ENCODE data around the gene AUTS2. TPM values are rescaled to one million over a fixed set of nuclear protein-coding genes. Genes with fewer than 3 reads are reported as not detected.

AUTS2 gene
- total and polyA plus RNA-seq, 2 donors (not counting 1 experiment from before 2014, with no cell fraction given) = 0.60 to 9.1 TPM

DNA sequence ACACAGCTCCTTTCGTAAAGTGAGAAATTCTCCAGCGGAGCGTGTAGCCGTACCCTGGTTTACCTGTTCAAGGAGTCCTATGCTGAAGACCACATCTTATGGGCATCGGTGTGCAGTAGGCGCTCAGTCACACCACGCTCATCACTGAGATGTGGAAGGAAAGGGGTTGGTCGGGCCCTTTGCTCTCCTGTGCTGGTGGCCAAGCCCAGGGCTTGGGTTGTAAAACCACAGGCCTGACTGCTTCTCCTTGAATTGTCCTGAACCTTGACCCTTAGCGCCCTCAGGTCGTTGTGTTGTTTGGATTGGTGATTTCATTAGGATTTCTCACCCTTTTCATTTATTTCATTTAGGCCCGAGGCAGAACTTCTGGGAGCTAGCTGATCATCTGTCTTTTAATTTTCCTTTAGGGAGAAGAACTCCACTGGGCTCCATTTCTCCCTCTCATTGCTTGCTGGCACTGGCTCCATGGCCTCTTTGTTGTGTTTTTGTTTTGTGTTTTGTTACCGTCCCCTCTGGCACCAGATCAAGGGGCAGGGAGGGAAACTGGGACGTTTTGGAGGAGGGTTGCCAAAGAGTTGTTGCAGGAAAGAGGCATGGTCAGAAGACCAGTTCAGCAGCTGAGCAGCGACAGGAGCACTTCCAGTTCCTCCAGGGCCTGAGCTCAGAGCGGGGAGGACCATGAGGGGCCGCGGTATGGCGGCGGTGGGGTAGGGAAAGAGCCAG lies 1022.2 kb downstream of the AUTS2 start:
- no peak overlapping the region for H3K4me2 ChIP-seq (ENCODE audit: extremely low read depth, insufficient read depth, low read length)
- DNase-seq (ENCODE audit: low read depth in 2 of 2) = no peak
- H3K27me3 ChIP-seq (ENCODE audit: control insufficient read depth, insufficient read depth, low read length) = no peaks in the 10 kb centered on the region
- no peaks in the 10 kb centered on the region for H4K20me1 ChIP-seq (ENCODE audit: control insufficient read depth, extremely low read depth, insufficient read depth, low read length)
- no peak overlapping the region for H3K9ac ChIP-seq (ENCODE audit: insufficient read depth, low read length)
- no peak for TF ChIP-seq EZH2 (IDR thresholded peaks at IDR 0.05; ENCODE audit: low read length, missing control alignments)
- TF ChIP-seq, protein P1, sequence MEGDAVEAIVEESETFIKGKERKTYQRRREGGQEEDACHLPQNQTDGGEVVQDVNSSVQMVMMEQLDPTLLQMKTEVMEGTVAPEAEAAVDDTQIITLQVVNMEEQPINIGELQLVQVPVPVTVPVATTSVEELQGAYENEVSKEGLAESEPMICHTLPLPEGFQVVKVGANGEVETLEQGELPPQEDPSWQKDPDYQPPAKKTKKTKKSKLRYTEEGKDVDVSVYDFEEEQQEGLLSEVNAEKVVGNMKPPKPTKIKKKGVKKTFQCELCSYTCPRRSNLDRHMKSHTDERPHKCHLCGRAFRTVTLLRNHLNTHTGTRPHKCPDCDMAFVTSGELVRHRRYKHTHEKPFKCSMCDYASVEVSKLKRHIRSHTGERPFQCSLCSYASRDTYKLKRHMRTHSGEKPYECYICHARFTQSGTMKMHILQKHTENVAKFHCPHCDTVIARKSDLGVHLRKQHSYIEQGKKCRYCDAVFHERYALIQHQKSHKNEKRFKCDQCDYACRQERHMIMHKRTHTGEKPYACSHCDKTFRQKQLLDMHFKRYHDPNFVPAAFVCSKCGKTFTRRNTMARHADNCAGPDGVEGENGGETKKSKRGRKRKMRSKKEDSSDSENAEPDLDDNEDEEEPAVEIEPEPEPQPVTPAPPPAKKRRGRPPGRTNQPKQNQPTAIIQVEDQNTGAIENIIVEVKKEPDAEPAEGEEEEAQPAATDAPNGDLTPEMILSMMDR (conservative IDR thresholded peaks at IDR 0.05 in 1 of 2, IDR thresholded peaks at IDR 0.05 in 1 of 2; ENCODE audit: low read depth in 1 of 2, low read length in 2 of 2) = no peak
- no peak overlapping the region for H3K4me3 ChIP-seq (replicated peaks in 1 of 4; ENCODE audit: control extremely low read depth in 1 of 4, insufficient read depth in 1 of 4, low read depth in 3 of 4, low read length in 4 of 4)
- H2AFZ ChIP-seq (ENCODE audit: low read length) = no peak overlapping the region
- no peaks in the 10 kb centered on the region for H3K9me3 ChIP-seq (ENCODE audit: control insufficient read depth, insufficient read depth, low read depth, low read length)
- no peaks in the 10 kb centered on the region for H3K36me3 ChIP-seq (ENCODE audit: control insufficient read depth, insufficient read depth, low read length)
- no peak overlapping the region for H3K27ac ChIP-seq (ENCODE audit: insufficient read depth, low read length)
- H3K4me1 ChIP-seq (ENCODE audit: control insufficient read depth, extremely low read depth, insufficient read depth, low read length) = no peaks in the 10 kb centered on the region
- H3K79me2 ChIP-seq (ENCODE audit: control insufficient read depth, insufficient read depth, low read length) = no peaks in the 10 kb centered on the region

DNA sequence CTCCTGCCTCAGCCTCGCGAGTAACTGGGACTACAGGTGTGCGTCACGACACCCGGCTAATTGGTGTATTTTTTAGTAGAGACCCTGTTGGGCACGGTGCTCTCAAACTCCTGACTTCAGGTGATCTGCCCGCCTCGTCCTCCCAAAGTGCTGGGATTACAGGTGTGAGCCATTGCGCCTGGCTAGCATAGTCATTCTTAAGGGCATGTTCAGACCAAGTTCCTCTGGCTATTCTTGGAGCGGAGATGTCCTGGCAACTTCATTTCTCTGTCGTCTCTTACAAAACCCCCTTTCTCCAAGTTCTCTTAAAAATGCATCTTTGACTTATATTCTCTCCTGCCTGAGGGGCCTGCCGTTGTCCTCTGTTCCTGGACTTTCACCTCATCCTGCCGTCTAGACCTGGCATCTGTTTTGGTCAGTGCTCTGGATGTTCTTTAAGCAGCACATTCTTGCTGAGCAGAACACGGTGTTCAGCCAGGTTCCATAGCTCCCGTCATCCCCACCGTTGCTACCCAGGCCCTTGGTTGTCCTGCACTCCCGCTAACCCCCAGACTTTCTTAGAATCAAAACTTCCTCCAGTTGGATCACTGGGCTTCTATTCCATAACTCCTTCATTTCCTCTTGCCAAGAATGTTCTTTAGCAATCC lies 1023.8 kb downstream of the AUTS2 start:
- no peaks in the 10 kb centered on the region for H4K20me1 ChIP-seq (ENCODE audit: control insufficient read depth, extremely low read depth, insufficient read depth, low read length)
- DNase-seq (ENCODE audit: low read depth in 2 of 2) = no peak
- TF ChIP-seq, protein P1 (conservative IDR thresholded peaks at IDR 0.05 in 1 of 2, IDR thresholded peaks at IDR 0.05 in 1 of 2; ENCODE audit: low read depth in 1 of 2, low read length in 2 of 2) = no peak
- TF ChIP-seq EZH2 (IDR thresholded peaks at IDR 0.05; ENCODE audit: low read length, missing control alignments) = no peak
- no peak overlapping the region for H3K9ac ChIP-seq (ENCODE audit: insufficient read depth, low read length)
- H3K27ac ChIP-seq (ENCODE audit: insufficient read depth, low read length) = no peak overlapping the region
- no peaks in the 10 kb centered on the region for H3K4me1 ChIP-seq (ENCODE audit: control insufficient read depth, extremely low read depth, insufficient read depth, low read length)
- H3K36me3 ChIP-seq (ENCODE audit: control insufficient read depth, insufficient read depth, low read length) = no peaks in the 10 kb centered on the region
- no peaks in the 10 kb centered on the region for H3K79me2 ChIP-seq (ENCODE audit: control insufficient read depth, insufficient read depth, low read length)
- no peak overlapping the region for H2AFZ ChIP-seq (ENCODE audit: low read length)
- H3K4me3 ChIP-seq (replicated peaks in 1 of 4; ENCODE audit: control extremely low read depth in 1 of 4, insufficient read depth in 1 of 4, low read depth in 3 of 4, low read length in 4 of 4) = no peak overlapping the region
- no peaks in the 10 kb centered on the region for H3K27me3 ChIP-seq (ENCODE audit: control insufficient read depth, insufficient read depth, low read length)
- H3K9me3 ChIP-seq (ENCODE audit: control insufficient read depth, insufficient read depth, low read depth, low read length) = no peaks in the 10 kb centered on the region
- no peak overlapping the region for H3K4me2 ChIP-seq (ENCODE audit: extremely low read depth, insufficient read depth, low read length)

DNA sequence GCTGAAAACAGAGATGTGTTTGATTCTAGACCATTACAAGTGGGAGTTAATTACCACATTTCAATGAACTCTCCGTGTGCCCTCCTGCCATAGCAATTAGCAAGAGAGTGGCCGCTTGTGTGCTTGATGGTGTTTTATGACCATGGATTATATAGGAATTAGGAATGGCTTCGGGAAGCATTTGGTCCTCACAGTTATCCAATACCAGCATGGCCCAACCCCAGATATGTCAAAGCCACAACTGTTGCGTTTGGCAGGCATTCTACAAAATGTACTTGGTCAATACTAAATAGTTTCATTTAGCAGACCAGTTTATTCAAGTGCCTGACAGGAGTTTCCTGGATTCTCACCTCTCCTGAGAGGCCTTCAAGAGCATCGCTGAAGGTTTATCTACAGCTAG lies 1024.7 kb downstream of the AUTS2 start:
- Histone ChIP-seq H3K79me2 (ENCODE audit: control insufficient read depth, insufficient read depth, low read length) (no peaks in the 10 kb centered on the region), H3K27ac (ENCODE audit: insufficient read depth, low read length) (no peak overlapping the region), H3K27me3 (ENCODE audit: control insufficient read depth, insufficient read depth, low read length) (no peaks in the 10 kb centered on the region), H3K4me2 (ENCODE audit: extremely low read depth, insufficient read depth, low read length) (no peak overlapping the region), H3K36me3 (ENCODE audit: control insufficient read depth, insufficient read depth, low read length) (no peaks in the 10 kb centered on the region), H3K4me3 (replicated peaks in 1 of 4; ENCODE audit: control extremely low read depth in 1 of 4, insufficient read depth in 1 of 4, low read depth in 3 of 4, low read length in 4 of 4) (no peak overlapping the region), H2AFZ (ENCODE audit: low read length) (no peak overlapping the region), H4K20me1 (ENCODE audit: control insufficient read depth, extremely low read depth, insufficient read depth, low read length) (no peaks in the 10 kb centered on the region), H3K9ac (ENCODE audit: insufficient read depth, low read length) (no peak overlapping the region), H3K4me1 (ENCODE audit: control insufficient read depth, extremely low read depth, insufficient read depth, low read length) (no peaks in the 10 kb centered on the region), H3K9me3 (ENCODE audit: control insufficient read depth, insufficient read depth, low read depth, low read length) (no peaks in the 10 kb centered on the region)
- no peak for DNase-seq (ENCODE audit: low read depth in 2 of 2)
- TF ChIP-seq, protein P1 (conservative IDR thresholded peaks at IDR 0.05 in 1 of 2, IDR thresholded peaks at IDR 0.05 in 1 of 2; ENCODE audit: low read depth in 1 of 2, low read length in 2 of 2) = no peak
- no peak for TF ChIP-seq EZH2 (IDR thresholded peaks at IDR 0.05; ENCODE audit: low read length, missing control alignments)
